Central memory CD8-positive, alpha-beta T cell (primary cell): ENCODE data around the gene COL25A1.
"Not testable (repeated sequence)": the region's sequence is repeated elsewhere in the genome, so short reads cannot be mapped to it uniquely, and the experiment has no call there.

Experiments
- ATAC-seq: fragments of 150-1000 bp; cut with Tn5 transposase; replicated peaks from 2 replicates; pipeline ENCODE4 v1.10.0; 2022; ENCODE audit warnings: mild to moderate bottlenecking, moderate FRiP score, moderate number of reproducible peaks; ENCODE audit not compliant: poor library complexity, severe bottlenecking; ENCODE audit errors: extremely low read depth
- DNase-seq, 2 donors: peaks; one replicate each; pipeline ENCODE4 v3.0.0; 2021; ENCODE audit warnings: low spot score in 2 of 2
- H3K27ac Mint-ChIP-seq: one replicate; pipeline ENCODE4 v1.8.0; 2022; ENCODE audit warnings: low read depth, mild to moderate bottlenecking, moderate library complexity, mixed read lengths
- H3K27me3 Mint-ChIP-seq: one replicate; pipeline ENCODE4 v1.8.0; 2022; ENCODE audit warnings: mixed read lengths
- H3K36me3 Mint-ChIP-seq: one replicate; pipeline ENCODE4 v1.8.0; 2022; ENCODE audit warnings: mild to moderate bottlenecking, moderate library complexity, mixed read lengths; ENCODE audit not compliant: insufficient read depth
- H3K4me1 Mint-ChIP-seq: one replicate; pipeline ENCODE4 v1.8.0; 2022; ENCODE audit warnings: mixed read lengths
- H3K4me3 Mint-ChIP-seq: one replicate; pipeline ENCODE4 v1.8.0; 2022; ENCODE audit warnings: mild to moderate bottlenecking, moderate library complexity, mixed read lengths
- H3K9me3 Mint-ChIP-seq: one replicate; pipeline ENCODE4 v1.8.0; 2022; ENCODE audit warnings: mixed read lengths

COL25A1 gene

DNA sequence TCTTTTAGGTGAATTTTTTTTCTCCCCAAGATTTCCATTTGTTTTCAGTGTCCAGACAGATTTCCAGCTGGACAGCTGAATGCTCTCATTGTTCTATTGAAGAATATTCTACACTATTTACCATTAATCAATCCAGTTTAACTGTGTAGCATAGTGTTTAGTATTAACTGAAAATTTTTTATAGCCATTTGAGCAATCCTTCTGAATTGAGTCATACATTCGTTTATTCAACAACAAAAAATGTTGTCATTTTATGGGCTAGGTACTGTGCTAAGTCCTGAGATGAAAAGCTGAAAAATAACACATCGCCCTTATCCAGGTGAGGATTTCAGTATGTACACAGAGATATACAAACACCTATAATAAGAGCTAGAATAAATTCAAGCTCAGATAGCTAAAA is 223.3 kb downstream of the COL25A1 start:
- no peaks in the 10 kb centered on the region for H3K4me1 Mint-ChIP-seq
- H3K36me3 Mint-ChIP-seq, result no peaks in the 10 kb centered on the region
- no peak overlapping the region for H3K4me3 Mint-ChIP-seq
- DNase-seq (no peak), ATAC-seq (no peak)
- H3K9me3 Mint-ChIP-seq, result no peaks in the 10 kb centered on the region
- H3K27ac Mint-ChIP-seq, result no peak overlapping the region
- H3K27me3 Mint-ChIP-seq, result no peaks in the 10 kb centered on the region

DNA sequence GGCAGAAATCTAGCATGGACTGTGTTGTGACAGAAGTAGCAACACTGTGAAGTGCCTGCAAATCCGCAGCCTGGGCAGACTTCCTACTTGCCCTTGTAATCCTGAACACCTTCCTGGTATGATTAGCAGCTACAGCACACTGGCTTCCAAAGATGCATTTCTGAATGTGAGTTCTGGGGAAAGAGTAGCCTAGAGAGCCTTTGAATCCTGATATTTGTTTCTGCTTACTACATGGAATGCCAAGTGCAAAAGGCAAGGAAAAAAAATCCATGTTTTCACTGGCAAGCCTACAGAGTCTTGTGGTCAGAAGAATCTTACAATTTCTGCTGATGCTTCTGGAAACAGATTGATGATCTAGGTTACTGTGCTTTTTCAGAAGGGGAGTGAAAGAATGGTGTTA is 223.7 kb downstream of the COL25A1 start:
- DNase-seq (no peak), ATAC-seq (no peak)
- Mint-ChIP-seq H3K4me3 (no peak overlapping the region), H3K9me3 (no peaks in the 10 kb centered on the region), H3K27ac (no peak overlapping the region), H3K27me3 (no peaks in the 10 kb centered on the region), H3K36me3 (no peaks in the 10 kb centered on the region), H3K4me1 (no peaks in the 10 kb centered on the region)

DNA sequence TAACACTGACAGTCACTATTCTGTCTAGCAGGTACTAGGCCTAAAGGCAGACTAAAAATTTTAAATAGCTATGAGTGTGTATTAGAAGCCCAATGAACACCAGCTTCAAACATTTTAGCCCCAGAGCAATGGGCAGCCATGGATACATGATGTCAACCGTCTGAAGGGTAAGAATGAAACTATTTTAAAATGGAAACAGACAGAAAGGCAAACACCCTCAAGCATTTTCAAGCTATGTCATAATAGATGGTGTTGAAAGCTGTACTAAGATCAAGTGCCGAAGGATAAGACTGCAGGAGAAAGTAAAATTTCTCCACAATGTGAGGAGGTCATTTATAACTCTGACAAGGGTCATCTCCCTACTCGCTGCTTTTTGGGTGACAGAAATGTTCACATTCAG is 225.0 kb downstream of the COL25A1 start:
- no peaks in the 10 kb centered on the region for H3K36me3 Mint-ChIP-seq
- peaks cover 9% of the 10 kb centered on the region for H3K27me3 Mint-ChIP-seq
- no peak overlapping the region for H3K27ac Mint-ChIP-seq
- H3K9me3 Mint-ChIP-seq, result no peaks in the 10 kb centered on the region
- no peaks in the 10 kb centered on the region for H3K4me1 Mint-ChIP-seq
- ATAC-seq, result no peak
- no peak for DNase-seq
- H3K4me3 Mint-ChIP-seq, result no peak overlapping the region

DNA sequence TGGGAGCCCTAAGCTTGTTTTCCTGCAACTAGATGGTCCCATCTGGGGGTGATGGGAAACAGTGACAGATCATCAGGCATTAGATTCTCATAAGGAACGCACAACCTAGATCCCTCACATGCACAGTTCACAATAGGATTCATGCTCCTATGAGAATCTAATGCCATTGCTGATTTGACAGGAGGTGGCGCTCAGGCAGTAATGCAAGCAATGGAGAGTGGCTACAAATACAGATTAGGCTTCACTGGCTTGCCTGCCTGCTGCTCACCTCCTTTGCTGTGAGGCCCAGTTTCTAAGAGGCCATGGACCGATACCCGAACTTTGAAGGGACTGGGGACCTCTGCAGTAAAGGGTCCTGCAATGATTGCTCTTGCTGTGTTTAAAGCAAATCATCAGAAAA is 225.7 kb downstream of the COL25A1 start:
- H3K27ac Mint-ChIP-seq, H3K9me3 Mint-ChIP-seq, H3K36me3 Mint-ChIP-seq, H3K4me3 Mint-ChIP-seq, ATAC-seq, H3K4me1 Mint-ChIP-seq, DNase-seq: not testable (repeated sequence)
- H3K27me3 Mint-ChIP-seq, result peaks cover 11% of the 10 kb centered on the region

DNA sequence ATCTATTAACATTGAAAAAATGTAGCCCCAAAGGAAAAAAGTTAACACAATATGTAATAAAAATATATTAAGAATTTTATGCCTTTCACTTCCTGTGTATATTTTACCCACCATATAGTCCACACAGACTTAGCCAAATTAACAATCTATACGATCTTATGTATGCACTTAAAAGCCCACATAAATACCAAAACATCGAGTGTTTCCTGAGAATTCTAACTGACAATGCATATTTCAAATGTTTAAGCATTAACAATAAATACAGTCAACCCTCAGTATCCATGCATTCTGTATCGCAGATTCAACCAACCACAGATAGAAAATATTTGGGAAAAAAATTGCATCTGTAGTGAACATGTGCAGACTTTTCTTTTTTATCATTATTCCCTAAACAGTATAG is 226.8 kb downstream of the COL25A1 start:
- Mint-ChIP-seq H3K36me3 (no peaks in the 10 kb centered on the region), H3K27ac (no peak overlapping the region), H3K27me3 (peaks cover 11% of the 10 kb centered on the region), H3K4me1 (no peaks in the 10 kb centered on the region), H3K9me3 (no peaks in the 10 kb centered on the region), H3K4me3 (no peak overlapping the region)
- no peak for DNase-seq
- ATAC-seq, result no peak

DNA sequence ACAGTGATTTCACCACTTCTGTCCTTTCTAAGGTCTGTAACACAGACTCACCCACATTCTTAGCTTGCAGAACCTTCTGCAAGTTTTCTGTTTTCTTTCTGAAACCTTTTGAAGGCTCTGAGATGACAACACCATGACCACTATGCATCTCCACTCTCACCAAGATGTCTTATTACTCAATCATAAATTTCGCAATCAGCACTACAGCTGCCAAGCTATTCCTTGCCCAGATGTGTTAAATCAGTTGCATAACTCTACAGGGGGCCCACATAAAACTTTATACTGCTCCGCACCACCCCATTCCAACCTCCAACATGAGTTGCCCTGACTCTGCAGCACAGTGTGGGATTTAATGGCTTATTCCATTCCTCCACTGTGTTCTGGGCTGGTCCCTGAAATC is 229.9 kb downstream of the COL25A1 start:
- Mint-ChIP-seq H3K27me3 (peaks cover 11% of the 10 kb centered on the region), H3K27ac (no peak overlapping the region), H3K9me3 (no peaks in the 10 kb centered on the region), H3K36me3 (no peaks in the 10 kb centered on the region), H3K4me3 (no peak overlapping the region), H3K4me1 (no peaks in the 10 kb centered on the region)
- ATAC-seq (no peak), DNase-seq (no peak)

DNA sequence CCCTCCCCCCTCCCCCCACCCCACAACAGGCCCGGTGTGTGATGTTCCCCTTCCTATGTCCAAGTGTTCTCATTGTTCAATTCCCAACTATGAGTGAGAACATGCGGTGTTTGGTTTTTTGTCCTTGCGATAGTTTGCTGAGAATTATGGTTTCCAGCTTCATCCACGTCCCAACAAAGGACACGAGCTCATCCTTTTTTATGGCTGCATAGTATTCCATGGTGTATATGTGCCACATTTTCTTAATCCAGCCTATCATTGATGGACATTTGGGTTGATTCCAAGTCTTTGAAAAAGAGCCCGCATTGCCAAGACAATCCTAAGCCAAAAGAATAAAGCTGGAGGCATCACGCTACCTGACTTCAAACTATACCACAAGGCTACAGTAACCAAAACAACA is 231.8 kb downstream of the COL25A1 start:
- H3K27me3 Mint-ChIP-seq, result peaks cover 11% of the 10 kb centered on the region
- not testable (repeated sequence) for H3K36me3 Mint-ChIP-seq, H3K27ac Mint-ChIP-seq, DNase-seq, H3K9me3 Mint-ChIP-seq, H3K4me1 Mint-ChIP-seq, ATAC-seq, H3K4me3 Mint-ChIP-seq

DNA sequence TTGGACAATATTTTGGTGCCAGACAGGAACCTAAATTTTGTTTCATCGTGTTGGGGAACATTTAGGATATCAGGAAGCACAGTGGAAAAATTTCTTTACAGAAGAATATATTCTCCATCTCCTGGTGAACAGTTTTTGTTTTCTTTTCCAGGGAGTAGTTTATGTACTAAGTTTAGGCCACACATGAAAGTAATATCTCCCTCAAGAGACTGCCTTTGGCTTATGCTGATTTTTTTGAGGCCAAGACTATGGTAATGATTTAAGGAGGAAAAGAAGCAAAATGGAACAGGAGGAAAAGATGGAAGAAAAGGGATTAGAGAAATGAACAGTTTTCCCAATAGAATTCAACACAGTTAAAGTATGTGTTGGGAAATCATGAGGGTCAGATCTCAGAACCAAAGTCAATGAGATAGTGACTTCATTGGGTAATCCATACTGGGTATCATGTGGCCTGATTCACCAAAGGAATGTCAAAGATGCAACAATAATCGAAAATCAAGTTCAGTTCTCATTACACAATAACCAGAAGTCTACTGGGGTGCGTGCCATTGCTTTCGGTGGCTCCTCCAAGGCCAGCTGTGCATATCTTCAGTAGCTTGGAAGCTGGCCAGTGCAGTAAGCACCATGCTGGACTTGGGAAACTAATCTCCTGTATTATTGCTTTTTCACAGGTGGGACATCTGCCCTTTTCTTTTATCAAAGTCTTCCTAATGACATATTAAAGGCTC is 234.8 kb downstream of the COL25A1 start:
- no peak for ATAC-seq
- Mint-ChIP-seq H3K36me3 (no peaks in the 10 kb centered on the region), H3K27ac (no peak overlapping the region), H3K9me3 (no peaks in the 10 kb centered on the region), H3K27me3 (peaks cover 3% of the 10 kb centered on the region), H3K4me1 (no peaks in the 10 kb centered on the region), H3K4me3 (no peak overlapping the region)
- DNase-seq, result no peak

DNA sequence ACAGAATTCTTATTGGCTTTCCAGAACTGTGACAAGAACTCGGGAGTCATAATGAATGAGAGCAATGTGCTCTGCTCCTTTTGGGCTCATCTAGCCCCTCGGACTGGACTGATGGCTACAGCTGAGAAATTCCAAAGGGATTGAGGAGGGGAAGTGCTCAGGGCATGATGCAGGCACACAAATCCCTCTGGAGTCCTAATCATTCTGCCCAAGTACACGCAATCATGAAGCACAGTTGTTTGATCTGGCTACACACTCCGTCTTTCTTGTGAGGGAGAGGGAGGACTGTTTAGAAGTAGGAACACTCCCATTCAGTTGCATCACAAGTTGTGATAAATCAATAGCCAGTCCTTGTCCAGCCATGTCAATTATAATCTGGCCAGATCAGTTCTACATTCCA is 237.5 kb downstream of the COL25A1 start:
- Mint-ChIP-seq H3K4me3 (no peak overlapping the region), H3K9me3 (no peaks in the 10 kb centered on the region), H3K27me3 (no peaks in the 10 kb centered on the region), H3K27ac (no peak overlapping the region), H3K36me3 (no peaks in the 10 kb centered on the region), H3K4me1 (no peaks in the 10 kb centered on the region)
- DNase-seq, result no peak
- no peak for ATAC-seq

DNA sequence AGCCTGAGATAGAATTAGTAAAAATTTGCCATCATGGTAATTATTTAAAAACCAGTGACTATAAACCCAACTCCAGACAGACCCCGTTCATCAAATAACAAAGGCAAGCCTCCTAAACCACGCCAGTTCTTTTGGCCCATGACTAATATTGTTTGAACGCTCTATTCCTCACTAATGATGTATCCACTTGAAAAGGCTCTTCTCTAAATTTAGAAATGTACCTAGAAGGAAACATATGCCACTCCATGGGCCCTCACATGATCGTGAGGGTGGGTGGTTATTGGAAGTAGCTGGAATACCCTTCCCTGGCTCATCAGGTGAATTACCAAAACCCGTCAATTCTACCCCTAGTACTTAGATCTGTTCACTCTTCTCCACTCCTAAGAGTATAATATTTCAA is 249.2 kb downstream of the COL25A1 start:
- H3K4me1 Mint-ChIP-seq, result no peaks in the 10 kb centered on the region
- DNase-seq, result no peak
- no peak overlapping the region for H3K4me3 Mint-ChIP-seq
- H3K27me3 Mint-ChIP-seq, result peaks cover 12% of the 10 kb centered on the region
- no peak for ATAC-seq
- H3K36me3 Mint-ChIP-seq, result no peaks in the 10 kb centered on the region
- no peaks in the 10 kb centered on the region for H3K9me3 Mint-ChIP-seq
- H3K27ac Mint-ChIP-seq, result no peak overlapping the region

DNA sequence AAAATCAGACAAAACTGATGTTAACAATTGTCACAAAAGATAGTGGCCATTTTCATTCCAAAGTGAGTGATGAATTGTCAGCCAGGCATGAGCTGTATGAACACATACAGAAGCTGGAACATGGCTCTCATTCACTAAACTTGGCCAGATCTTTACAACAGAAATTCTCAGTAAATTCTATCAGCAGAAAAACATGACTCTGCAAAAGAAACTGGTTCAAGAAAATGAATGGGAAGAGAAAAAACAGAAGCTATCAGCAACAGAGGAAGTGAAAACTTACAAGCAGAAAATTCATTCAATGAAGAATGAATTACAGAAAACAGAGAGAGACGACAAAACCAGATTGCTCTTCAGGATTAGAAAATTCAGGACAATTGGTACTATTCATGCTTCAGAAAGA is 249.6 kb downstream of the COL25A1 start:
- Mint-ChIP-seq H3K27me3 (peaks cover 12% of the 10 kb centered on the region), H3K9me3 (no peaks in the 10 kb centered on the region), H3K27ac (no peak overlapping the region), H3K4me1 (no peaks in the 10 kb centered on the region), H3K36me3 (no peaks in the 10 kb centered on the region), H3K4me3 (no peak overlapping the region)
- DNase-seq (no peak), ATAC-seq (no peak)

DNA sequence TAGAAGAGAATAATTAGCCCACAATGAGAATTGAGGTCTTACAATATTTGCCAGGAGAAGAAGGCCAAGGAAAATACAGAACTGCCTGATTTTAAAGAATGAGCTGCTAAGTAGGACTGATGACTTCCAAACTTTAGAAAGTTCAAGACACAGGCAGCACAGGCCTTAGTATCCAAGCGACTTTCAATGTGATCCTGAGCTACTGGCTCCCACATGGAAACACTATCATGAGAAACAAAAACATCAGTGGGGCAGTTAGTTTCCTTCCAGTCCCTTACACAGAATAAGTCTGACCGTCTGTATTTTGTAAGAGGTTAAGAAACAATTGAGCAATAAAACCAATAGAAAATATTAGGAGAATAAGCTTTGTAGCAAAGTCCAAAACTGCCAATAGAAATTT is 251.4 kb downstream of the COL25A1 start:
- H3K27ac Mint-ChIP-seq, result no peak overlapping the region
- no peaks in the 10 kb centered on the region for H3K4me1 Mint-ChIP-seq
- no peaks in the 10 kb centered on the region for H3K36me3 Mint-ChIP-seq
- no peak for ATAC-seq
- DNase-seq, result no peak
- H3K4me3 Mint-ChIP-seq, result no peak overlapping the region
- H3K27me3 Mint-ChIP-seq, result peaks cover 12% of the 10 kb centered on the region
- no peaks in the 10 kb centered on the region for H3K9me3 Mint-ChIP-seq

DNA sequence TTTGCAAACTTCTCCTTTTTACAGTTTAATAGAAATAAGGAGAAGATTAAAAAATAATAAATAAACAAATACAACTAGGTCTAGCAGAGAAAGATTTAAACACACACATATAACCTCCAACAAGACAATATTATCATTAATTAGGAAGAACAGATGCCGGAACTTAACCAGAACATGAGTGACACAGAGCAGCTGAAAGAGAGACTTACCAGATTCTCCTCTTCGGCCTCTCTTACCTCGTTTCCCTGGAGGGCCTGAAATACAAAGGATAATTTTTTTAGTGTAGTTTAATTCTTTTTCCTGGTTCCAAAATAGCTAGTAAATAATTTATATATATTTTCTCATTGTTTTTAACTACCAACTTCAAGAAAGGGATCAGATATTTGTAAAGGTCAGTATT is 252.5 kb downstream of the COL25A1 start:
- no peak overlapping the region for H3K4me3 Mint-ChIP-seq
- H3K9me3 Mint-ChIP-seq, result no peaks in the 10 kb centered on the region
- ATAC-seq, result no peak
- no peak overlapping the region for H3K27ac Mint-ChIP-seq
- H3K27me3 Mint-ChIP-seq, result peaks cover 12% of the 10 kb centered on the region
- no peak for DNase-seq
- no peaks in the 10 kb centered on the region for H3K36me3 Mint-ChIP-seq
- H3K4me1 Mint-ChIP-seq, result no peaks in the 10 kb centered on the region
